Keratinocyte (primary cell): ENCODE data around the gene KCNC3. TPM values are rescaled to one million over a fixed set of nuclear protein-coding genes. Genes with fewer than 3 reads are reported as not detected.

ENCODE experiments used
- DNase-seq: peaks from one replicate; pipeline ENCODE4 v3.0.0-alpha.2; 2011; ENCODE audit warnings: low read depth, missing footprints, low spot score
- FAIRE-seq: peaks from 2 replicates; lab custom pipeline; 2011; peaks lifted over from hg19 to GRCh38; lab: Jason Lieb, UNC
- H2AFZ ChIP-seq: 2 replicates; pipeline ENCODE4 v1.6.0; 2012; ENCODE audit warnings: low read length, control low read depth, inconsistent platforms; ENCODE audit not compliant: control insufficient read depth
- H3K27ac ChIP-seq: 2 replicates; pipeline ENCODE4 v1.5.1; 2011; ENCODE audit warnings: low read length; ENCODE audit not compliant: control insufficient read depth, insufficient read depth
- H3K27me3 ChIP-seq: 3 replicates; pipeline ENCODE4 v1.6.0; 2011; ENCODE audit warnings: low read length; ENCODE audit not compliant: control insufficient read depth, insufficient read depth; ENCODE audit errors: extremely low read depth
- H3K36me3 ChIP-seq, 2 experiments: 2 replicates in 1 of 2; 3 replicates in 1 of 2; pipeline ENCODE4 v1.5.1; 2011; ENCODE audit warnings: low read length in 2 of 2, mild to moderate bottlenecking in 1 of 2; ENCODE audit not compliant: control insufficient read depth in 2 of 2, insufficient read depth in 2 of 2; ENCODE audit errors: extremely low read depth in 1 of 2
- H3K4me1 ChIP-seq: 3 replicates; pipeline ENCODE4 v1.5.1; 2011; ENCODE audit warnings: low read length; ENCODE audit not compliant: control insufficient read depth, insufficient read depth; ENCODE audit errors: extremely low read depth
- H3K4me2 ChIP-seq: 3 replicates; pipeline ENCODE4 v1.6.0; 2011; ENCODE audit warnings: low read depth, low read length; ENCODE audit not compliant: control insufficient read depth, insufficient read depth; ENCODE audit errors: extremely low read depth
- H3K4me3 ChIP-seq, 3 experiments: fragments of 200-600 bp in 1 of 3; sonication (generic) in 1 of 3; 2 replicates in 2 of 3; 3 replicates in 1 of 3; pipeline ENCODE4 v1.5.1; 2011 to 2016; ENCODE audit warnings: low read length in 3 of 3, mild to moderate bottlenecking in 3 of 3, control low read depth in 2 of 3, inconsistent platforms in 1 of 3, low read depth in 1 of 3, mixed read lengths in 1 of 3, mixed run types in 1 of 3, moderate library complexity in 1 of 3; ENCODE audit not compliant: control insufficient read depth in 2 of 3, insufficient read depth in 2 of 3; ENCODE audit errors: extremely low read depth in 1 of 3
- H3K79me2 ChIP-seq: 2 replicates; pipeline ENCODE4 v1.6.0; 2012; ENCODE audit warnings: low read length; ENCODE audit not compliant: control insufficient read depth, insufficient read depth
- H3K9ac ChIP-seq: 3 replicates; pipeline ENCODE4 v1.6.0; 2011; ENCODE audit warnings: low read length; ENCODE audit not compliant: control insufficient read depth, insufficient read depth; ENCODE audit errors: extremely low read depth
- H3K9me1 ChIP-seq: 3 replicates; pipeline ENCODE4 v1.6.0; 2011; ENCODE audit warnings: low read length; ENCODE audit not compliant: control insufficient read depth, insufficient read depth; ENCODE audit errors: extremely low read depth
- H3K9me3 ChIP-seq: 2 replicates; pipeline ENCODE4 v1.5.1; 2012; ENCODE audit warnings: low read depth, low read length; ENCODE audit not compliant: control insufficient read depth
- H4K20me1 ChIP-seq: 3 replicates; pipeline ENCODE4 v1.6.0; 2011; ENCODE audit warnings: low read length; ENCODE audit not compliant: control insufficient read depth, insufficient read depth; ENCODE audit errors: extremely low read depth
- EZH2 ChIP-seq: IDR thresholded peaks from one replicate; pipeline ENCODE4 v1.6.1; 2012; ENCODE audit warnings: inconsistent platforms, mild to moderate bottlenecking, low read length, moderate library complexity
- dilution Hi-C: fragments of 300-500 bp; cut with MboI; formaldehyde crosslinking; loops from one replicate; pipeline ENCODE4 v1.7.0; 2020; ENCODE audit warnings: low sequenced_read_pairs; ENCODE audit not compliant: extremely low pct_ligation_motif_present
- polyA plus RNA-seq, 5 experiments: library from polyadenylated mRNA; depleted of rRNA in 3 of 5; stranded (reverse) in 3 of 5; stranded (forward) in 1 of 5; unstranded in 1 of 5; fragments of >200 nt; gene quantifications; 1 replicate in 1 of 5; 2 replicates in 3 of 5; 3 replicates in 1 of 5; pipeline versions ENCODE4 v1.2.1 to v1.2.3, GENCODE V29; 2011 to 2012; ENCODE audit warnings: missing spikeins in 2 of 5, low read depth in 1 of 5, low replicate concordance in 1 of 5
- TF ChIP-seq, protein P1 (sequence below), 3 experiments: IDR thresholded peaks in 1 of 3; conservative IDR thresholded peaks in 1 of 3; optimal IDR thresholded peaks in 1 of 3; 2 replicates in 2 of 3; 3 replicates in 1 of 3; pipeline versions ENCODE3 to v1.5.1; 2011; ENCODE audit warnings: low read length in 3 of 3, mild to moderate bottlenecking in 3 of 3, moderate library complexity in 2 of 3, control low read depth in 1 of 3, inconsistent platforms in 1 of 3; ENCODE audit not compliant: insufficient read depth in 2 of 3; ENCODE audit errors: extremely low read depth in 1 of 3

The KCNC3 gene
- polyA plus RNA-seq, 1 donor (not counting 4 experiments of a cell fraction or from before 2014, with no cell fraction given) = 0.01 TPM

DNA sequence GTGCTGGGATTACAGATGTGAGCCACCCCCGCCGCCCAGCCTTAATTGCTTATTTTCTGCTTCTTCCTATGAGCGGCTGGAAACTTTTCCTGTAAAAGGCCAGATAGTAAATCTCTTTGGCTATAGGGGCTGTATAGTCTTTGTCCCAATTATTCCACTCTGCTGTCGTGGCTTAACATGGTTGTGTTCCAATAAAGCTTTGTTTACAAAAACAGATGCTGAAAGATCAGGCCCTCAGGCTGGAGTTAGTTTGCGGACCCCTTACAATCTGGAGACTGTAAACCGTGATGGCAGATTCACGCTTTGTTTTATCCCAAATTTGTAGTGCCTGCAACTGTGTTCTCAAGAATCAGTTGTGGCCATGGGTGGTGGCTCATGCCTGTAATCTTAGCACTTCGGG is 10.7 kb downstream of the KCNC3 start:
- Histone ChIP-seq H3K9me3 (no peaks in the 10 kb centered on the region), H3K9ac (no peak overlapping the region), H2AFZ (no peak overlapping the region), H4K20me1 (no peaks in the 10 kb centered on the region), H3K27ac (no peak overlapping the region), H3K4me1 (no peaks in the 10 kb centered on the region), H3K4me3 (no peak overlapping the region), H3K36me3 (no peaks in the 10 kb centered on the region), H3K9me1 (no peaks in the 10 kb centered on the region), H3K4me2 (no peak overlapping the region), H3K79me2 (no peaks in the 10 kb centered on the region), H3K27me3 (peaks cover 25% of the 10 kb centered on the region)
- DNase-seq (no peak), FAIRE-seq (no peak)
- dilution Hi-C loops = no loop called here
- TF ChIP-seq EZH2 = no peak
- TF ChIP-seq, protein P1, sequence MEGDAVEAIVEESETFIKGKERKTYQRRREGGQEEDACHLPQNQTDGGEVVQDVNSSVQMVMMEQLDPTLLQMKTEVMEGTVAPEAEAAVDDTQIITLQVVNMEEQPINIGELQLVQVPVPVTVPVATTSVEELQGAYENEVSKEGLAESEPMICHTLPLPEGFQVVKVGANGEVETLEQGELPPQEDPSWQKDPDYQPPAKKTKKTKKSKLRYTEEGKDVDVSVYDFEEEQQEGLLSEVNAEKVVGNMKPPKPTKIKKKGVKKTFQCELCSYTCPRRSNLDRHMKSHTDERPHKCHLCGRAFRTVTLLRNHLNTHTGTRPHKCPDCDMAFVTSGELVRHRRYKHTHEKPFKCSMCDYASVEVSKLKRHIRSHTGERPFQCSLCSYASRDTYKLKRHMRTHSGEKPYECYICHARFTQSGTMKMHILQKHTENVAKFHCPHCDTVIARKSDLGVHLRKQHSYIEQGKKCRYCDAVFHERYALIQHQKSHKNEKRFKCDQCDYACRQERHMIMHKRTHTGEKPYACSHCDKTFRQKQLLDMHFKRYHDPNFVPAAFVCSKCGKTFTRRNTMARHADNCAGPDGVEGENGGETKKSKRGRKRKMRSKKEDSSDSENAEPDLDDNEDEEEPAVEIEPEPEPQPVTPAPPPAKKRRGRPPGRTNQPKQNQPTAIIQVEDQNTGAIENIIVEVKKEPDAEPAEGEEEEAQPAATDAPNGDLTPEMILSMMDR (optimal IDR thresholded peaks at IDR 0.05 in 1 of 3, IDR thresholded peaks at IDR 0.05 in 1 of 3, conservative IDR thresholded peaks at IDR 0.05 in 1 of 3; ENCODE audit: extremely low read depth in 1 of 3, insufficient read depth in 2 of 3, low read length in 3 of 3) = no peak

DNA sequence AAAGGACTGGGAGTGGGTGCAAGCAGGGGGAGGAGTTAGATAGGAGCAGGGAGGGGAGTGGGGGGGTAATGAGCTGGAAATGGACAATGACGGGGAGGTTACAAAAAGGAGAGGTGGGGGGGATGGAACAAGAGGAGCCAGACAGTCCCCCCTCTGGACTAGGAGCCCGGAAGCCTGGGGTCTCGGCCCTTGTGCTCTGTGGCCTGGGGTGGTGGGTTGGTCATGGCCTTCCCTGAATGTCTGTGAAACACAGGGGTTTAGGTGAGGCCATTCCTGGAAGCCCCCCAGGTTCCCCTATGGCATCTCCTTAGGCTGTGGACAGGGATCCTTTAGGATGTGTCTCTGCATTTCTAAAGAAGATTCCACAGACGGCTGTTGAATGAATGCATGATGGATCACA is 12.1 kb downstream of the KCNC3 start:
- Histone ChIP-seq H3K36me3 (no peaks in the 10 kb centered on the region), H3K27me3 (peaks cover 36% of the 10 kb centered on the region), H3K27ac (no peak overlapping the region), H3K79me2 (no peaks in the 10 kb centered on the region), H3K9ac (no peak overlapping the region), H3K9me1 (no peaks in the 10 kb centered on the region), H3K4me2 (no peak overlapping the region), H3K4me1 (no peaks in the 10 kb centered on the region), H3K4me3 (no peak overlapping the region), H4K20me1 (no peaks in the 10 kb centered on the region), H3K9me3 (no peaks in the 10 kb centered on the region), H2AFZ (no peak overlapping the region)
- FAIRE-seq = no peak
- TF ChIP-seq, protein P1 (optimal IDR thresholded peaks at IDR 0.05 in 1 of 3, IDR thresholded peaks at IDR 0.05 in 1 of 3, conservative IDR thresholded peaks at IDR 0.05 in 1 of 3; ENCODE audit: extremely low read depth in 1 of 3, insufficient read depth in 2 of 3, low read length in 3 of 3) = no peak
- TF ChIP-seq EZH2 = no peak
- dilution Hi-C loops = no loop called here
- no peak for DNase-seq
